ES-I3 (cell line): ENCODE measurements around the gene LRFN4.

Source experiments
- H3K36me3 ChIP-seq: 2 replicates; pipeline ENCODE4 v1.6.1; 2013; ENCODE audit warnings: mild to moderate bottlenecking, low read length, control low read depth, moderate library complexity; ENCODE audit not compliant: insufficient read depth
- H3K4me1 ChIP-seq: 2 replicates; pipeline ENCODE4 v1.6.1; 2013; ENCODE audit warnings: mild to moderate bottlenecking, control low read depth, low read length; ENCODE audit not compliant: insufficient read depth
- H3K9ac ChIP-seq: 2 replicates; pipeline ENCODE4 v1.6.1; 2013; ENCODE audit warnings: low read depth, mild to moderate bottlenecking, low read length, moderate library complexity
- H3K9me3 ChIP-seq: 2 replicates; pipeline ENCODE4 v1.6.1; 2013; ENCODE audit warnings: mild to moderate bottlenecking, low read length, moderate library complexity; ENCODE audit not compliant: control insufficient read depth, insufficient read depth

The LRFN4 gene

GRCh38 chr11:66858939-66859685 lies 2.2 kb downstream of the LRFN4 start:
- no peak overlapping the region for H3K9ac ChIP-seq
- H3K4me1 ChIP-seq = no peaks in the 10 kb centered on the region; the same call in 1 of the 2 replicates
- no peaks in the 10 kb centered on the region for H3K9me3 ChIP-seq
- H3K36me3 ChIP-seq = no peaks in the 10 kb centered on the region

- no peaks in the 10 kb centered on the region for H3K9me3 ChIP-seq
- no peaks in the 10 kb centered on the region; the same call in 1 of the 2 replicates for H3K4me1 ChIP-seq
- H3K36me3 ChIP-seq = no peaks in the 10 kb centered on the region
- no peak overlapping the region for H3K9ac ChIP-seq
Observed at GRCh38 chr11:66859686-66860448, 3.0 kb downstream of the LRFN4 start.

DNA sequence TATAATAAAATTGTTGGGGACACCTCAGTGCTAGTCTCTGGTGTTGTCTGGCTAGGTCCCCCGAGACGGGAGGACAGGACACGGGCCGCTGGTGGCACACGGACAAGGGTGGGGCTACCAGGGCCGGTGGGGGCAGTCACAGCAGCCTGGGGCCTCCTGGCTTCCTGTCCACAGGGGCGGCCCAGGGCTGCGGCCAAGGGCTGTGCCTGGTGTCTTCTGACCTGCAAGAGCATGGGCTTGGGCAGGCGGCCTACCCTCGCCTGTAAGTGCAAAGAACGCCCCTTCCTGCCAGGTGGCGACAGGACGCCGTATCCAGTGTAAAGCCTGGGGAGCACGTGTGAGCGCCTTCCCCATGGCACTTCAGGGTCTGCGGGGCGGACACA lies 3.6 kb downstream of the LRFN4 start:
- Histone ChIP-seq H3K9me3 (no peaks in the 10 kb centered on the region), H3K36me3 (no peaks in the 10 kb centered on the region), H3K4me1 (no peaks in the 10 kb centered on the region; the same call in 1 of the 2 replicates), H3K9ac (no peak overlapping the region)

- H3K9ac ChIP-seq = no peak overlapping the region
- no peaks in the 10 kb centered on the region for H3K36me3 ChIP-seq
- no peaks in the 10 kb centered on the region; the same call in 1 of the 2 replicates for H3K4me1 ChIP-seq
- no peaks in the 10 kb centered on the region for H3K9me3 ChIP-seq
Observed at GRCh38 chr11:66861038-66861773, 4.3 kb downstream of the LRFN4 start.

DNA sequence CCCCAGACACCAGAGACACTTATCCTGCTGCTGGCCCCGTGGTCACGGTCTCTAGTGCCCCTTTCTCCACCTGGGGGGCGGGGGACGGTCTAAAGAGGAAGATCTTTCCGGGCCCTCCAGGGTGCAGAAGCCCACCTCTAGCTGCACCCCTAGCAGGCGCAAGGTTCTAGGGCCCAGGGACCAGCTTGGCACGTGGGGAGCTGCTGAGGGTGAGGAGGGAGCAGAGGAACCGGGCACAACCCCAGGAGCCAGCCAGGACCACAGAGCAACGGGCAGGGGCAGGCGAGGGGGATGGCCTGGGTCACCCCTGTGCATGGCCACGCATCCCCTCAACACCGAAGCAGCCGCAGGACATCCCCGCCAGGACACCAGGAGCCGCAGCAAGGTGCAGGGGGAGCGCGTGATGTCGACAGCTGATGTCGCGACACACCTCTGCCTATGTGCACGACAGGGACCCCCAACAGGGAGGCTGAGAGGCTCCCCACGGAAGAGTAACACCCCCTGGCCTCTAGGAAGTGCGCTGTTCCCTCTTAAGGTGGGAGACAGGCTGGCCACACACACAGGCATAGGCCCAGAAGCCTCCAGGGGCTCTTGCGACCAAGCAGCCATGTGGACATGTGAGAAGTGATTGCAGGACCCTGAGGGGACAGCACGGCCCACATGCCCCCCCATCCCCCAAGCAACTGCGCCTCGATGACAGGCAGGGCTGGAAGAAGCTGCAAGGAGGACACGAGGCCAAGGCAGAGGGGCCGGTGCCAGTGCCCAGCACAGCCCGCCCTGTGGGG lies 5.1 kb downstream of the LRFN4 start:
- Histone ChIP-seq H3K4me1 (no peaks in the 10 kb centered on the region; the same call in 1 of the 2 replicates), H3K9me3 (no peaks in the 10 kb centered on the region), H3K9ac (no peak overlapping the region), H3K36me3 (no peaks in the 10 kb centered on the region)

- no peak overlapping the region for H3K9ac ChIP-seq
- no peaks in the 10 kb centered on the region for H3K9me3 ChIP-seq
- no peaks in the 10 kb centered on the region; the same call in 1 of the 2 replicates for H3K4me1 ChIP-seq
- H3K36me3 ChIP-seq = no peaks in the 10 kb centered on the region
Observed at GRCh38 chr11:66862559-66863037, 5.7 kb downstream of the LRFN4 start.

DNA sequence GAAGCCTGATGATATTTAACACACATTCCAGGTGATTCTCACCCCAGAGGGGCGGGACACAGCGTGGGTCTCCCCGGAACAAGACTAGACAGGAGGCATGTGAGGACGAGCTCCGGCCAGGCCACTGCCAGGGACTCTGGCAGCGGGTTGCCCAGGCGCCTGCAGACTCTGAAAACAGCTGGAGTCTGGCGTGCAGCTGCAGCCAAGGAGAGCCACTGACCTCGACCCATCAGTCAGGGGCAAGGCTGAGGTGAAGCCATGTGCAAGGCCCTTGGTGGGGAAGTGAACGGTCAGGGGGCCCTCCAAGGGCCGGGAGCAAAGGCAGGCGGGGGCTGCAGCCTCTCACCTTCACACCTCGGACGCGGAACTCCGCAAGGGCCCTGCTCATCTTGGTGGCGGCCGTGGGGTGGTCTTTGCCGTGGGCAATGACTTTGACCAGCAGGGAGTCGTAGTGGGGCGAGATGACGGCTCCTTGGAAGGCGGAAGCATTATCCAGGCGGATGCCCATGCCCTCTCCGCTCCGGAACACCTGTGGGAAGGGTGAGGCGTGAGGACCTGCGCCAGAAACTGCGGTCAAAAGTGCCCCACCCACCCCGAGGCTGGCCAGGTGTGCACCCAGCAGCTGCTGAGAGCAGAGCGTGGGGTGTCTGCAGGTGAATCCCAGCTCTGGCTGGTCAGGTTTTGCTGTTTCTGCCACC lies 6.7 kb downstream of the LRFN4 start:
- Histone ChIP-seq H3K4me1 (no peaks in the 10 kb centered on the region), H3K9ac (no peak overlapping the region), H3K9me3 (no peaks in the 10 kb centered on the region), H3K36me3 (no peaks in the 10 kb centered on the region)

DNA sequence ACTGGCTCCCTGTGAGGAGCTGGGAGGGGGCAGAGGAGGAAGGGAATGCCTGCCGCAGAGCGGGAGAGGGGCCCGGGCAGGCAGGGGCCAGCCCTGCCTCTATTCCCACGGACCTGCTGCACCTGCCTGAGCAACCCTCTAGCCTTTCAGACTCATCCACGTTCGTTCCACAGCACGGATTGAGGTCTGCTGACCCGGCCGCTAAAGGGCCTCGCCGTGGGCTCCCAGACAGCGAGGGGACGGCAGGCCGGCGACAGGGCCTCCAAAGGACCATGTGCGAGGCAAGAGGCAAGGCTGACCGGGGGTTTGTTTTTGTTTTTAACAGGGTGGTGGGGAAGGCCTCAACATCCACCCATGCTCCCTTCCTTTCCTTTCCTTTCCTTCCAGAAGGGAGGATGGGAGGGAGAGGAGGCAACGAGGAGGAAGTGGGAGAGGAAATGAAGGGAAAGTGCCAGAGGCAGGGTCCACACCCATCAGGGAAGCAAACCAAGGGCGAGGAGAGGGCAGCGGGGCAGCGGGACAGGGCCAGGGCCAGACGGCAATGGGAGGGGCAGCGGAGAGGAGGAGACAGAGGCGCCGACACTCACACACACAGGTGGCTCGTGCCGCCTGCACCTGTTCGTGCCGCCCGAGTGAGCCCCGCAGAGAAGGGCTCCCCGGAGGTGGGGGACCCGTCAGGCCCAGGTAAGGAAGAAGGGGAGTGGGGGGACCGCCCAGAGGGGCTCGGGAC lies 7.5 kb downstream of the LRFN4 start:
- Histone ChIP-seq H3K9me3 (no peaks in the 10 kb centered on the region), H3K4me1 (peaks cover 6% of the 10 kb centered on the region; the same call in 1 of the 2 replicates), H3K36me3 (no peaks in the 10 kb centered on the region), H3K9ac (no peak overlapping the region)

- H3K9ac ChIP-seq = no peak overlapping the region
- H3K36me3 ChIP-seq = no peaks in the 10 kb centered on the region
Observed at GRCh38 chr11:66864924-66865697, 8.2 kb downstream of the LRFN4 start.

DNA sequence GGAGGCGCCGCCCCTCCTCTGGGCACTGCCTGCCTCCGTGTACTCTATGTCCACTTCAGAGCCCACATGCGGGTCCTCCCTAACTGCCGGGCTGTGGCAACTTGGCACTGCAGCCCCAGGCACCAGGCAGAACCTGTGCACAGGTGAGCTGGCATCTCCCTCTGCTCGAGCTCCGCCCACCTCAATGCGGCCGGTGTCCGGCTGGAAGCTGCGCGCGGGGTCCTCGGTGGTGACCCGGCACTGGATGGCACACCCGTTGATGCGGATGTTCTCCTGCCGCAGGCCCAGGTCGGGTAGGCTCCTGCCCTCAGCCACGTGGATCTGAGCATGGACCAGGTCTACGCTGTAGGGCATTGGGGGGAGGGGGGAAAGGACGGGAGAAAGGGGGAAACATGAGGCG lies 9.1 kb downstream of the LRFN4 start:
- Histone ChIP-seq H3K9ac (no peak overlapping the region), H3K9me3 (no peaks in the 10 kb centered on the region), H3K36me3 (no peaks in the 10 kb centered on the region), H3K4me1 (peaks cover 6% of the 10 kb centered on the region; the same call in 1 of the 2 replicates)

More at GRCh38 chr11:66864924-66865697, 8.2 kb downstream of the LRFN4 start:
- peaks cover 6% of the 10 kb centered on the region; the same call in 1 of the 2 replicates for H3K4me1 ChIP-seq
- H3K9me3 ChIP-seq = no peaks in the 10 kb centered on the region

DNA sequence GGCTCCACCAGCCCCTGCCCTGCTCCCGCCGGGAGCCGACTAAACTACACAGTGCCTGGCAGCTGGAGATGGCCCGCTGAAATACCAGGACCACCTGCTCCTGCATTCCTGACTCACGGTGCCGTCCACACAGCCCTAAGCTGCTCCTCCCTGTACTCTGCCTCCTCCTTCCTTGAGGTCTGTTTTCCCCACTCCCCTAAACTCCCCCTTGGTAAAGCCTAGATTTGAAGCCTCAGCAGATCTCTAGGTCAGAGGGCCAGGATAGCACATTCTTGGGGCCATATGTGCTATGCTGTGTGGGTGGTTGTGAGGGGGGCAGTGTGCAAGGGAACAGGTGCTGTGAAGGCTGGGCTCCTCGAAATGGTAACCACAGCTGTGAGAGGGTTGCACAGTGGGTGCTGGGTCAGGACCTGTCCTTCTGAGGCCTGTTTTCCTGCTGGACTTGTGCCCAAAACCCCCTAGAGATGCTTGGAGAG lies 9.7 kb downstream of the LRFN4 start:
- H3K9me3 ChIP-seq = no peaks in the 10 kb centered on the region
- H3K36me3 ChIP-seq = no peaks in the 10 kb centered on the region
- H3K4me1 ChIP-seq = peaks cover 6% of the 10 kb centered on the region; the same call in 1 of the 2 replicates
- H3K9ac ChIP-seq = no peak overlapping the region

- Histone ChIP-seq H3K9ac (no peak overlapping the region), H3K36me3 (no peaks in the 10 kb centered on the region), H3K4me1 (peaks cover 6% of the 10 kb centered on the region; the same call in 1 of the 2 replicates)
Observed at GRCh38 chr11:66867425-66868040, 10.7 kb downstream of the LRFN4 start.

More at GRCh38 chr11:66867425-66868040, 10.7 kb downstream of the LRFN4 start:
- no peaks in the 10 kb centered on the region for H3K9me3 ChIP-seq
